ENCODE results near the gene TLE3. TPM values are rescaled to one million over a fixed set of nuclear protein-coding genes. Genes with fewer than 3 reads are reported as not detected.

The TLE3 gene
- total RNA-seq, 1 experiment from 2014 or later, result 83.5 TPM

- H3K36me3 ChIP-seq (replicated peaks; ENCODE audit: control insufficient read depth, insufficient read depth, low read length), result peaks cover 49% of the 10 kb centered on the region
- peak; percentile 30 for DNase-seq
- H3K4me3 ChIP-seq (ENCODE audit: insufficient read depth, low read depth, low read length), result no peak overlapping the region
- H3K27me3 ChIP-seq (ENCODE audit: control insufficient read depth, insufficient read depth, low read length), result no peaks in the 10 kb centered on the region
These were observed 45.6 kb downstream of the TLE3 start for GRCh38 chr15:70051948-70052633.

- Histone ChIP-seq H3K27me3 (ENCODE audit: control insufficient read depth, insufficient read depth, low read length) (no peaks in the 10 kb centered on the region), H3K4me3 (ENCODE audit: insufficient read depth, low read depth, low read length) (no peak overlapping the region), H3K36me3 (replicated peaks; ENCODE audit: control insufficient read depth, insufficient read depth, low read length) (peaks cover 47% of the 10 kb centered on the region)
- no peak for DNase-seq
These were observed 46.7 kb downstream of the TLE3 start for GRCh38 chr15:70050970-70051369.

- Histone ChIP-seq H3K4me3 (ENCODE audit: insufficient read depth, low read depth, low read length) (no peak overlapping the region), H3K36me3 (replicated peaks; ENCODE audit: control insufficient read depth, insufficient read depth, low read length) (peaks cover 41% of the 10 kb centered on the region), H3K27me3 (ENCODE audit: control insufficient read depth, insufficient read depth, low read length) (no peaks in the 10 kb centered on the region)
- DNase-seq, result no peak
These were observed 47.3 kb downstream of the TLE3 start for GRCh38 chr15:70050441-70050840.

GRCh38 chr15:70049701-70050301 lies 47.9 kb downstream of the TLE3 start:
- Histone ChIP-seq H3K4me3 (ENCODE audit: insufficient read depth, low read depth, low read length) (no peak overlapping the region), H3K36me3 (replicated peaks; ENCODE audit: control insufficient read depth, insufficient read depth, low read length) (peaks cover 41% of the 10 kb centered on the region), H3K27me3 (ENCODE audit: control insufficient read depth, insufficient read depth, low read length) (no peaks in the 10 kb centered on the region)
- peak; percentile 59 for DNase-seq

- H3K4me3 ChIP-seq (ENCODE audit: insufficient read depth, low read depth, low read length), result no peak overlapping the region
- DNase-seq, result peak; percentile 56
- peaks cover 33% of the 10 kb centered on the region for H3K36me3 ChIP-seq (replicated peaks; ENCODE audit: control insufficient read depth, insufficient read depth, low read length)
- H3K27me3 ChIP-seq (ENCODE audit: control insufficient read depth, insufficient read depth, low read length), result no peaks in the 10 kb centered on the region
These were observed 48.9 kb downstream of the TLE3 start for GRCh38 chr15:70048578-70049514.

GRCh38 chr15:70048198-70048565 lies 49.5 kb downstream of the TLE3 start:
- DNase-seq, result peak; percentile 60
- Histone ChIP-seq H3K27me3 (ENCODE audit: control insufficient read depth, insufficient read depth, low read length) (no peaks in the 10 kb centered on the region), H3K36me3 (replicated peaks; ENCODE audit: control insufficient read depth, insufficient read depth, low read length) (peaks cover 28% of the 10 kb centered on the region)

GRCh38 chr15:70047386-70048197 lies 50.1 kb downstream of the TLE3 start:
- Histone ChIP-seq H3K4me3 (ENCODE audit: insufficient read depth, low read depth, low read length) (no peak overlapping the region), H3K36me3 (replicated peaks; ENCODE audit: control insufficient read depth, insufficient read depth, low read length) (peaks cover 24% of the 10 kb centered on the region), H3K27me3 (ENCODE audit: control insufficient read depth, insufficient read depth, low read length) (no peaks in the 10 kb centered on the region)
- peak; percentile 77 for DNase-seq

More at GRCh38 chr15:70048198-70048565, 49.5 kb downstream of the TLE3 start:
- H3K4me3 ChIP-seq (ENCODE audit: insufficient read depth, low read depth, low read length), result no peak overlapping the region

- H3K4me3 ChIP-seq (ENCODE audit: insufficient read depth, low read depth, low read length), result no peak overlapping the region
- H3K36me3 ChIP-seq (replicated peaks; ENCODE audit: control insufficient read depth, insufficient read depth, low read length), result peaks cover 20% of the 10 kb centered on the region
- H3K27me3 ChIP-seq (ENCODE audit: control insufficient read depth, insufficient read depth, low read length), result no peaks in the 10 kb centered on the region
- peak; percentile 33 for DNase-seq
These were observed 50.9 kb downstream of the TLE3 start for GRCh38 chr15:70046679-70047369.

- H3K4me3 ChIP-seq (ENCODE audit: insufficient read depth, low read depth, low read length), result no peak overlapping the region
- DNase-seq, result no peak
- H3K27me3 ChIP-seq (ENCODE audit: control insufficient read depth, insufficient read depth, low read length), result no peaks in the 10 kb centered on the region
- peaks cover 6% of the 10 kb centered on the region for H3K36me3 ChIP-seq (replicated peaks; ENCODE audit: control insufficient read depth, insufficient read depth, low read length)
These were observed 52.7 kb downstream of the TLE3 start for GRCh38 chr15:70045045-70045444.

GRCh38 chr15:70044168-70044567 lies 53.5 kb downstream of the TLE3 start:
- H3K27me3 ChIP-seq (ENCODE audit: control insufficient read depth, insufficient read depth, low read length), result no peaks in the 10 kb centered on the region

GRCh38 chr15:70043590-70043989 lies 54.1 kb downstream of the TLE3 start:
- Histone ChIP-seq H3K36me3 (replicated peaks; ENCODE audit: control insufficient read depth, insufficient read depth, low read length) (no peaks in the 10 kb centered on the region), H3K4me3 (ENCODE audit: insufficient read depth, low read depth, low read length) (no peak overlapping the region), H3K27me3 (ENCODE audit: control insufficient read depth, insufficient read depth, low read length) (no peaks in the 10 kb centered on the region)
- DNase-seq, result no peak

More at GRCh38 chr15:70044168-70044567, 53.5 kb downstream of the TLE3 start:
- Histone ChIP-seq H3K4me3 (ENCODE audit: insufficient read depth, low read depth, low read length) (no peak overlapping the region), H3K36me3 (replicated peaks; ENCODE audit: control insufficient read depth, insufficient read depth, low read length) (peaks cover 2% of the 10 kb centered on the region)
- peak; percentile 24 for DNase-seq

- Histone ChIP-seq H3K27me3 (ENCODE audit: control insufficient read depth, insufficient read depth, low read length) (no peaks in the 10 kb centered on the region), H3K36me3 (replicated peaks; ENCODE audit: control insufficient read depth, insufficient read depth, low read length) (no peaks in the 10 kb centered on the region), H3K4me3 (ENCODE audit: insufficient read depth, low read depth, low read length) (no peak overlapping the region)
- no peak for DNase-seq
These were observed 55.0 kb downstream of the TLE3 start for GRCh38 chr15:70042553-70043214.

- H3K27me3 ChIP-seq (ENCODE audit: control insufficient read depth, insufficient read depth, low read length), result no peaks in the 10 kb centered on the region
- no peak for DNase-seq
- no peak overlapping the region for H3K4me3 ChIP-seq (ENCODE audit: insufficient read depth, low read depth, low read length)
- no peaks in the 10 kb centered on the region for H3K36me3 ChIP-seq (replicated peaks; ENCODE audit: control insufficient read depth, insufficient read depth, low read length)
These were observed 57.8 kb downstream of the TLE3 start for GRCh38 chr15:70039917-70040316.

Data from H7 (cell line).